ENCODE measurements around the gene SLC16A5.
"Not testable (repeated sequence)": the region's sequence is repeated elsewhere in the genome, so short reads cannot be mapped to it uniquely, and the experiment has no call there.

Gene SLC16A5

DNA sequence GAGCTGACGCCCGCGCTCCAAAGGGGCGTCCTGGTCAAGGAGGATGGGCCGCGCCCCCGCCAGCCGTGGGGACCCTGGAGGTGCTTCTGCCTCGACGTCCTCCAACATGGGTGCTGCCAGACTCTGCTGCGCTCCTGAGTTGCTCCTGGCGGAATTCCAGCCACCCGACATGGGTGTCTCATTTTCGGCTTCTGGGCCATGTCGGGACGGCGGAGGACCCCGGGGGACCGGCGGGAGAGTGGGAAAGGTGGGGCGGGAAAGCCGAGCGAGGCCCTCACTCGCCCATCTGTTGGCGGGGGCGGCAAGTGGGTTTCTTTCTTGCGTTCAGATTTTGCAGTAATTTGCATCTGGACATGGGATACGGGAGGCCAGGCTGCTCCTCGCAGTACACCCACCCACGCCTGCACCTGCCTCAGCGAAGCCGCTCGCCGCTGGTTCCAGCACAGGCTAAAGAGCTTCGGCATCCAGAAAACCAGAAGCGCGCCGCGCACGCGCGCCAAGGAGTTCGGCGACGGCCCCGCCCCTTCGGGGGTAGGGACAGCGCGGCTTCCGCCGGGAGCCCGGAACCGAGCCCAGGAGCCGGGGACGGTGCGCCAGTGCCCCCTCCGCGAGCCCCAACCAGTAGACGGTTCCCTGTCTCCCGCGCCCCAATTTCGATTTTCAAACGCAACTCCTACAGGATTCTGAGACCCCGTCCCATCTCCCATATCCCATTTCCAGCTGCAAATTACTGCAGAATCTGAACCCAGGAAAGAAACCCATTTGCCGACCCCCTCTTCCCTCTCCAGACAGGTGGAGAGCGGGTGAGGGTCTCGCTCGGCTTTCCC, 21.9 kb downstream of the SLC16A5 start, which contains the start of gene ARMC7:
Gene ARMC7 (plus strand): TSS at position 563 of the 827 bp plus-strand sequence. CDS start 320 bp downstream, outside the sequence.
- peak in 54 of 56 donors; percentile 43 to 91 (median 76) for DNase-seq

DNA sequence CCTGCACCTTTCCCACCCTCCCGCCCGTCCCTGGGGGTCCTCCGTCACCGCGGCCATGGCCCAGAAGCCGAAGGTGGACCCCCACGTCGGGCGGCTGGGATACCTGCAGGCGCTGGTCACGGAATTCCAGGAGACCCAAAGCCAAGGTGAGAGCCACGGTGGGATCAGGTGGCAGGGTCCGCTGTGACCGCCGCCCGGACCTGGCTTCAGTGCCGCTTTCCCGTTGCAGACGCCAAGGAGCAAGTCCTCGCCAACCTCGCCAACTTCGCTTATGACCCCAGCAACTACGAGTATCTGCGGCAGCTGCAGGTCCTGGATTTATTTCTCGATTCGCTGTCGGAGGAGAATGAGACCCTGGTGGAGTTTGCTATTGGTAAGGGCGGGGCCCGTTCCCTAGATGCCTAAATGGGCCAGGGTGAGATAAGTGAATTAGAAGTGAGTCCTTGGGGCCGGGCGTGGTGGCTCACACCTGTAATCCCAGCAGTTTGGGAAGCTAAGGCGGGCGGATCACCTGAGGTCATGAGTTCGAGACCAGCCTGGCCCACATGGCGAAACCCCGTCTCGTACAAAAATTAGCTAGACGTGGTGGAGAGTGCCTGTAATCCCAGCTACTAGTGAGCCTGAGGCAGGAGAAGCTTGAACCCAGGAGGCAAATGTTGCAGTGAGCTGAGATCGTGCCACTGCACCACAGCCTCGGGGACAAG, 22.6 kb downstream of the SLC16A5 start:
- DNase-seq: peak in 3 of 56 donors; percentile 21 to 33 (median 27)

DNA sequence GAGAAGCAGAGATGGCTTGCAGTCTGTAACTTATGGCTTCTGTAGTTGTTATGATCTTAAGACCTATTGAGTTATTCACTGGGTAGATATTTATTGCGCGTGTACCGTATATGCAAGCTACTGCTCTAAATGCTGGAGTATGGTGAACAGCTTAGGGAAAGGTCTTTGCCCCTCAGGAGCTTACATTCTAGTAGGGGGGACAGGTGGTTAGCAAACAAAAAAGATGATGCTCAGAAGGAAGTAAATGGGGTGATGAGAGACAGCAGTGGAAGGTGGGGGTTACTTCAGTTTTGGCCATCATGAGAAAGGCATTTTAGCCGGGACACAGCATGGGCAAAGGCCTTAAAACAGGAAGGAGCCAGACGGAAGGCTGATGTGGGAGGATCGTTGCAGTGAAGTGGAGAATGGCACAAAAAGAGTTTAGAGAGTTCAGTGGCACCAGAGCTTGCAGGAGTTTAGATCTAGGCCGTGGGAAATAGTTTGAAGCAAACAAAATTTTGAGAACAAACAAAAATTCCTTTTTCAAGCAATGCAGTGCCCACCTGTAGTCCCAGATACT, 24.1 kb downstream of the SLC16A5 start:
- no peak for DNase-seq

GRCh38 chr17:75113798-75114551, 26.2 kb downstream of the SLC16A5 start:
- DNase-seq: peak in 55 of 56 donors; percentile 33 to 95 (median 78)

- DNase-seq: no peak
Observed at GRCh38 chr17:75114552-75115314, 27.0 kb downstream of the SLC16A5 start.

DNA sequence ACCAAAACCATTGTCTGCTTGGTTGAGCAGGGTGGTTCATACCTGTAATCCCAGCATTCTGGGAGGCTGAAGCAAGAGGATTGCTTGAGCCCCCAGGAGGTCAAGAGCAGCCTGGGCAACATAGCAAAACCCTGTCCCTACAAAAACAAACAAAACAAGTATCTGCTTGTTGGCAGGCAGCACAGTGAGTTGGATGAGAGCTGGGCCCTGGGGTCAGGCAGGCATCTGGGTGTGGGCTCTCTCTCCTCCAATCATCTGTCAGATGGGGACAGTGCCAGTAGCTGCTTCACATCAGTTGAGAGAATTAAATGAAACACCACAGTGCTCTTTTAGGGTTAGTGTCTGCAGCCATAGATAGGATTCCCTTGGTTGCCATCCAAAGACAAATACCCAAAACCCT, 27.8 kb downstream of the SLC16A5 start:
- DNase-seq: no peak

DNA sequence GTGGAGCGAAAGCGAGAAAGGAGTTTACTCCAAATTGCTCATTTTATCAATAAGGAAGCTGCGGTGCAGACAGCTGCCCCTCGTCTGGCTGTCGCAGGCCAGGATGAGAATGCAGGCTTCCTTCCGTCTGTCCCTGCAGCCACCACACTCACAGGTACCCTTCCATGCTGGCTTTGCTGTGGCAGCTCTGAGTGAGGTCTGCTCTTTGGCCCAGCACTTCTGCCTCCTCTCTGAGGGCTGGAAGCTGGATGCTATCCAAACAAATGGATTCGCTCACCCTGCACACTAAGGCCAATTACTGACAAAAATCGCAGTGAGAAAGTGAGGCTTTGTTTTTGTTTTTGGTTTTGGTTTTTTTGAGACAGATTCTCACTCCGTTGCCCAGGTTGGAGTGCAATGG, 29.0 kb downstream of the SLC16A5 start:
- DNase-seq: no peak

DNA sequence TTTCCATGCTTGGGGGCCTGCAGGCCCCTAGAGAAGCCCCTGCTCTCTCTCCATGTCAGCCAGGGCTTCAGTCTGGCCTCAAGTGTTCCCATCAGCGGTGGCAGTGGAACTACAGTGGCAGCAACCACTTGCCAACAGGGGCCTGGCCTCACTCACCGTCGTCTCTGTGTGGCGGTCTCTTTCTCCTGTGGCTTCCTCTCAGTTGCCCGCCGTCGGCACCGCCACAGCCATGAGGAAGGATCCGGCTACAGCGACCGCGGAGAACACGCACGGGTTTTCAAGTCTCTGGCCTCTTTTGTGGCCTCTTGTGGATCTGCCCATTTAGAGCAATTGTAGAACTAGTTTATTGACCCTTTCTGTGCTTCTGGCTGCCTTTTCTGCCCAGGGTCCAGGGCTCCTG, 30.6 kb downstream of the SLC16A5 start:
- no peak for DNase-seq

DNA sequence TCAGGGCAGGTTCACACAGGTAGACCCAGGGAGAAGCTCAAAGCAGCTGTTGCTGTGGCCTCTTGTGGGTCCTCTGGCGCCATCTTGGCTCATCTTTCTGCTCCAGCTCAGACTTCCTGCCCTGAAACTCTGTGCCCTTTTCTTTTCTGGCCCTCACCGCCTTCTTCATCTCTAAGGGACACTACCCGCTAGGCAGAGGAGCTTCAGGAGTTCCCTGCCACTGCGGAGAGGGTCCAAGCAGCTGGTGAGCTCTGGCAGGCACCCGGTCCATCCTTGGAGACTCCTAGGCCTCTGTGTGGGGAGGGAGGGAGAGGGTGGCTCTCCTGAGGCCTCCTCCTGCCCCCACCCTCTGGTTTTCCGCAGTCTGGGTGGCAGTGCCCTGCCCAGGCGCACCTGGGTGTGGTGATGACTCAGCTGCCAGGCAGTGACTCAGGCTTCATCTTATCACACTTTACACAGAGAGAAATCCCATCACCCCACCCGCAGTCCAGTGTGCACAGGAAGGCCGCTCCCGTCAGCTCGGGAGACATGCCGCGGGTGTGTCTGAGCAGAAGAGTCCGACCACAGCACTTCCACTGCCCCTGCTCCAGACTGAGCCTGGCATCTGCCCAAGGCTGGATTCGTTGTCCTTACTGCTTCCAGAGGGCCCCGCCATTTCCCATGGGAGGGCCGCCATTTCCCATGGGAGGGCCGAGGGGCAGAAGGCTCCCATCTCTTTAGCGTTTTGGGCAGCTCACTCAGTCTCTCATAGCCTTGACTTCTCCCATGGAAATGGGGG, 36.5 kb downstream of the SLC16A5 start:
- DNase-seq: peak in 34 of 56 donors; percentile 5 to 71 (median 33)

DNA sequence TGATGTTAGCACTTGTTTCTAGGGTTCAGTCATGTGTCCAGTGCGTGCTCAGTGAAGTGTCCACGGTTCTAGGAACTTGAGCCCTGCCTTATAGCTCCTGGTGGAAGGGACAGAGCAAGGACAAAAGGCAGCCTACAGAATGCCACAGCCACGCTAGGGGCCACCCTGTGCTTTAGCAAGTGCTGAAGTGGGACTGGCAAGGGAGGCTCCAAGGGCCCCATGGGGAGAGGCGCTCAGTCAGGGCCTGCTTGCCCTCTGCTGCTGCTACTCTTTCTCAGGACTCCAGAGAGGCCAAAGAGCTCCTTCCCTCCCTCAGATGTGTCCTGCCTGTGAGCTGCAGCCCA, 37.0 kb downstream of the SLC16A5 start:
- no peak for DNase-seq

DNA sequence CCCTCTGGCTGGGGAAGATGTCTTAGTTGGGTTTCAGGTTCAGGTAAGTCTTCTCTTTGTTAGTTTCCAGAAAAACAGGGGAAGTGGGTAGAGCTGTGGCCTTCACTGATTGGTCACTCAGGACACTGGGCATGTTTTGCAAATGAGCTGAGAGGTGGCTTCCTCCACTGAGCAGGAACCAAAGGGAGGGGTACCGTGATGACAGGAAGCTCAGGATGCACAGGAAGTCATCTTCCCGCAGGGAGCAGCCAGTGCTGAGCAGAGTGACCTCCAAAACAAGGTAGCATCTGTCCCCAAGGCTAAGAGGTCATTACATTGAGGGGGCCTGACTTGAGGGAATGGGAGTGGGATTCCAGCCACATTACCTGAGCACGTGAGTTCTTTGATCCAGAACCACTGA, 38.2 kb downstream of the SLC16A5 start:
- no peak for DNase-seq

GRCh38 chr17:75126954-75127353, 39.2 kb downstream of the SLC16A5 start:
- DNase-seq: no peak

- DNase-seq: not testable (repeated sequence)
Observed at GRCh38 chr17:75127936-75128335, 40.2 kb downstream of the SLC16A5 start.

DNA sequence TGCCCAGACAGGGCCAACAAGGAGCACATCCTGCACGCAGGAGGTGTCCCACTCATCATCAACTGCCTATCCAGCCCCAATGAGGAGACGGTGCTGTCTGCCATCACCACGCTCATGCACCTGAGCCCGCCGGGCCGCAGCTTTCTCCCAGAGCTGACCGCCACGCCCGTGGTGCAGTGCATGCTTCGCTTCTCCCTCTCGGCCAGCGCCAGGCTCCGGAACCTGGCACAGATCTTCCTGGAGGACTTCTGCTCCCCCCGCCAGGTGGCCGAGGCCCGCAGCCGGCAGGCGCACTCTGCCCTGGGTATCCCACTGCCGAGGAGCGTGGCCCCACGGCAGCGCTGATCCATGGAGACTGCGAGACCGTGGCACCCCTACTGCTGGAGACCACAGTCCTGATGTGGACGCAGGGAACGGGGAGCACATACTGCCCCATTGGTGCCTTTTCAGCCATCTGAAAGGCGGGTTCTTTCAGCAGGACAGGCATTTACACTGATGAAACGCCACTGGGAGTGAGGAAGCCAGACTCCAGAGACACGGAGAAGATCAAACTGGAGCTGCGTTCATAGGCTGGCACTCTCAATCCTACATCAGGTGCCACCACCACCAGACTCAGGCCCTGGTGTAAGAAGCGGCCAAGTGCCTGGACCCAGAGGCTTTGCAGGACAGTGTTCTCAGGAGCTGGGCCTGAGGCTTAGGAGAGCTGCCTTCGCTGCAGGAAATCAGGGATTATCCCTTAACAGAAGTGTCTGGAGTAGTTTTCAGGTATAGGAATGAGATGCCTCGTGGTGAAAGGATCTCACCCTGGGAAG, 41.1 kb downstream of the SLC16A5 start:
- no peak for DNase-seq

- DNase-seq: no peak
Observed at GRCh38 chr17:75129576-75129975, 41.8 kb downstream of the SLC16A5 start.

GRCh38 chr17:75130059-75130631, 42.4 kb downstream of the SLC16A5 start:
- peak in 1 of 56 donors; percentile 22 for DNase-seq

- DNase-seq: peak in 36 of 56 donors; percentile 23 to 81 (median 48)
Observed at GRCh38 chr17:75130632-75131277, 43.0 kb downstream of the SLC16A5 start.

Data from nucleus accumbens (tissue), 56 donors.